GM19025 (cell line): Measurements from ENCODE around the gene GALNT11.

ENCODE experiments used
- ATAC-seq: cut with Tn5 transposase; IDR thresholded peaks from one replicate; pipeline ENCODE4 v1.9.1; 2021; ENCODE audit warnings: mild to moderate bottlenecking, low read depth, moderate library complexity; ENCODE audit not compliant: unreplicated experiment

The GALNT11 gene

DNA sequence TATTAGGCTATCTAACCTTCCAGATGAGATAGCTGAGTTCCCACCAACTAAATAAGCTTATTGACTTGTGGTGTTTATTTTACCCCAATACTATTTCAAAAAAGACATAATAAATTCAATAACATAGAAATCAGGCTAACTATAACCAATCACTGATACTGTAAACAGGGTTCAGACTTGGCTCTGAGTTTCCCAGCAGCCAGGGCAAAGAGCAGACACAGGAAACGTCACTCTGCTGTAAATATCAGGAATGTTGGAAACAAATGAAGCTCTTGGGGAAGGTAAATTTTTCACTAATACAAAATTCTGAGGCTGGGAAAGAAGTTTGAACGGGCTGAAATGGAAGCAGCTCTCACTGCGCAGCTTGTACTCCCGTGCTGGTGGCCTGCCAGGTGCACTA, 114.6 kb downstream of the GALNT11 start:
- ATAC-seq: no peak

- ATAC-seq: no peak
These were observed 115.1 kb downstream of the GALNT11 start for GRCh38 chr7:152140560-152140959.

DNA sequence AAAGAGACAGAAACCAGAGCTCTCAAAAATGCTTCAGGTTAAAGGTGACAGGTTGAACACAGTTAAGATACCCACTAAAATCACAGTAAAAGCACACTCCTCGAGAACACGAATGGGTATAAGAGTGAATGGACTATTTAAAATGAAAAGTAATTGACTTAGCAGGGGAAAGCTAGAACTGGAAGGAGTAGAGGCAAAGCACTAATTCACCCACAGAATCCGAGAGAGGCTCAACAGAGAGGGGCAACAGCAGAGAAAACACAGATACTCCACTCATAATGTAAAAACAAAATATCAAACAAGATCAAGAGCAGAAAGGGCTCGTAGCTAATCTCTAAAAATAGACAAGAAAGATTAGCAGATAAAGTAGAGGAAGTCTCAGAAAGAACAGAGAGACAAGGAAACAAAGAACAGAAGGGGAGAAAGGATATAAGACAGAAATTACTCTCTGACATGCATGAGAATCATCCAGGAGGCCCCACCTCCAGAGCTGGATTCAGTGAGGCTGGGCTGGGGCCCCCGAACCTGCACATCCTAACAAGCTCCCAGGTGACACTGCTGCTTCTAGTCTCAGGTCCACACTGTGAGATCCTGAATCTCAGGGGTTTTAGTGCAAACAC, 117.6 kb downstream of the GALNT11 start:
- ATAC-seq: no peak

GRCh38 chr7:152144557-152145245, 119.2 kb downstream of the GALNT11 start:
- no peak for ATAC-seq

DNA sequence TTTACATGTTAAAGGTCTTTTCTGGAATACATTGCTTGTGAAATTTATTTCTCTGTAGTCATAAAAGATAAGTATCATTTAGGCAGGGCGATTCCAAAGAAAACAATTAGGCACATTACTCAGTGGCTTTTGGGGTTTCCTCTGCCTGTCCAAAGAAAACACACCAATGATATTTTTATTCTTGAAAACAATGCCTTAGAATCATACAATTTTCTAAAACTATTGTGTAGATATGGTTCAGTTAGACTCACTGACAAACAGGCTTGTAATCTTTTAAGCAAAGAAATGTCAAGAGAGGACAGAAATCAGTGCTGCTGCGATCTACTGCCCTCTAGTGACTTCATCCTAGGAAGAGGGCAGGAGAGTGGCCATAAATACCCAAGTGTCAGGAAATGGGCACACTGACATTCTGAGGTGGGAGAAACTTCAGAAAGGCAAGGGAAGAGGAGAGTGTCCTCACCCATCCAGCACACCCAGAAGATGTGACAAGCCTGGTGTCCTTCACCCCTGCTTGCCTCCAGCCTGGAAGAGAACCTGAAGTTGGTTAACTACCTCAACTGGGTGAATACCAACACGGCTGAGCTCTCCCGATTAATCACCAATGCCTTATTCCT, 120.5 kb downstream of the GALNT11 start:
- no peak for ATAC-seq

DNA sequence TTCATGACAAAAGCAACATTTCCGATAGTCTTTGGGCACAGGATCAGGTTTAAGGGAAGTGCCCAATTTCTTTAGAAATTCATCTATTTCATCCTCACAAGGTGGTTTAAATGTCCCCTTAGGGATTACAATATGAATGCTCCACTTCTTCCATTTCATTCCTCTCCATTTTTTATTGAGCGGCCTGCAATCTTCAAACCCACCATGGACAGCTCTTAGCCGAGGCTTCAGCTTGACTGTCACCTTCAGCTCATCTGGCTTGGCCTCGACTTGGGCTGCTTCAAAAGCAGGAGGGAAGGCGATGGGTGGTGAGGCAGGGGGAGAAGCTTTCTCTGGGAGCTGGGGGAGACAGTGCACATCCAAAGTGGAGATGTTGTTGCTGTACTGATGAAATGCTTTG, 123.2 kb downstream of the GALNT11 start:
- no peak for ATAC-seq

DNA sequence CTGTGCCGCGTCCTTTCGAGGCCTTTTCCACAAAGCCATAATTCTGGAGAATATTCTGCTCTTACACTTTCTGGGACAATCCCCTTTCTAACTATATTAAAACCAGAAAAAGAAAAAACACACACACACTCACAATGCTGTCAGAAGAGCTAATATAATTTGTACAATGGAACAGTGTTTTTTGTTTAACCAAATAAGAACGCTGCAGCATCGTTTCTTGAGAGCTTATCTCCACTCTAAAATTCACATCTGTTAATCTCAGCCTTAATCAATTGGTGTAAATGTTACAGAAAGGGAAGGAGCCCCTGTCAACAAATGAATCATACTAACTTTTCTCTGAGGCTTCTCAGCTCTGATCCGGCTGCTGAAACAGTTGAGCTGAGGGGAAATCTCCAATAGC, 123.9 kb downstream of the GALNT11 start:
- ATAC-seq: no peak

DNA sequence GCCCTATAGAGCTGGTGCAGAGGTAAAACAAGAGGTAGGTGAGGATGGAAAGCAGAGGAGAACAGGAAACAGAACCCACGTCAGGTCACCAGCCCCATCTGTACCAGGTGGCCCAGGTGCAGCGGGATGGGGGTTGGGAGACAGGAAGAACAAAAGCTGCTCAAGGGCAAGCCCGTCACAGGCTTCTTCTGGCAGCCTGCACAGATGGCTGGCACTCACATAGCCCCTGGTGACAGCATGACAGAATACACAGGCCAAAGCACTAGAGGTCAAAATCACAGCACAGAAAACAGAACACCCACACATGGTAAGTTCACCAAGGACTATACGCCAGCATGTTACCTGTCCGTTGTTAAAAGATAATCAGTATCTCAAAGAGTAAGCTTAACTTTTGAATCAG, 126.8 kb downstream of the GALNT11 start:
- no peak for ATAC-seq

DNA sequence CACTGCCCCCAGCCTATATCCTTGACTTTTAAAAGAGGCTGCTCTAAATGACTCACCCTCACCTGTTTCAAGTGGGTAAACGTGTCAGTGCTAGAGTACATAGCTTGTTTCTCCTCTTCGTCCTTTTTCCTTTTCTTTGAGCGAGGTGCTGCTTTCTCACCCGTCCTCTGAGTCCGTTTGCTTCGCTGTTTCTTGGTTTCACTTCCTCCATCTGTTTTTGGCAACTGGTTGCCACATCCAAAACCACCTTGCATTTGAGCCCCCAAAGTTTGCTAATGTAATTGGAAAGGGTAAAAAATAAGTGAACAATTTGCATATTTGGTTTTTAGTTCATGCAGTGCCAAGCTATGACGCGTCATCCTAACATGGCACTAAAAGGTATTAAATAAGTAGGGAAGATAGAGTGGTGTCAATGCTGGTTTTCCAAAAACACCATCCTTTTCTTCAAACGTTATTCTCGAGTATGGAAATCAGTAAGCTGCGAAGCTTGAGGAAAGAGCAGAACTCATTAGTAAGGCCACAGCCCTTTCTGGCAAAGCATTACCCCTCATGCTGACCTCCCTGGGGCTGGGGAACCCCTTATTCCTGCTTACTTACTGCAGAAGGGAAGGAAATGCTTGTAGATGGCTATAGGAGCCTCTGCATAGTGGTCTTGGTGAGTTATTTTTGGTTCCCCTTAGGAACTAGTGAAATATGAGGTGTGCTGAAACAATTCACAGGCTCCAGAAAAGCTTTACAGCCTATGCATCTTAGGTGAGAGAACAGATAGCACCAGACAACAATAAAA, 133.5 kb downstream of the GALNT11 start:
- ATAC-seq: peak; percentile 84

DNA sequence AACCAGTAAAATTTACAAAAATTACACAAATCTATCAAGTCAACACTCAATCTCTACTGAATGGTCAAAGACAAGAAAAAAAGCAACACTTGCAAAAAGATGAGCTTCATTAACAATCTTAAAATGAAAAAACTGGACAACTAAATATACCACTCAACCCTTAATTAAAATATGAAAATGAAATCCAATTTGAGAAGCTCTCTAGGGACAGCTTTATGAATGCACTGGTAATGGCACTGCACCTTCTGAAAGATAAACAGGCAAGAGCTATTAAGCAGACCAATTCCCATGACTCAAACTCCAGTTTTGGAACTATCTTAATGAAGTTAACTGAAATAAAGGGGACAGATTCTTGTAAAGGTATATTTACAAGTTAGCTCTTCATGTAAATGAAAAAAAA, 135.7 kb downstream of the GALNT11 start:
- no peak for ATAC-seq

- ATAC-seq: no peak
These were observed 136.8 kb downstream of the GALNT11 start for GRCh38 chr7:152162287-152162686.
